SH-SY5Y (cell line): ENCODE results near the gene ROR2.

ENCODE experiments used
- GATA2 ChIP-seq: IDR thresholded peaks from 2 replicates; pipeline ENCODE4 v1.6.1; 2011; ENCODE audit warnings: mild to moderate bottlenecking, low read depth, low read length
- GATA3 ChIP-seq: IDR thresholded peaks from 2 replicates; pipeline ENCODE4 v1.6.1; 2011; ENCODE audit warnings: low read depth, mild to moderate bottlenecking, low read length, moderate library complexity

DNA sequence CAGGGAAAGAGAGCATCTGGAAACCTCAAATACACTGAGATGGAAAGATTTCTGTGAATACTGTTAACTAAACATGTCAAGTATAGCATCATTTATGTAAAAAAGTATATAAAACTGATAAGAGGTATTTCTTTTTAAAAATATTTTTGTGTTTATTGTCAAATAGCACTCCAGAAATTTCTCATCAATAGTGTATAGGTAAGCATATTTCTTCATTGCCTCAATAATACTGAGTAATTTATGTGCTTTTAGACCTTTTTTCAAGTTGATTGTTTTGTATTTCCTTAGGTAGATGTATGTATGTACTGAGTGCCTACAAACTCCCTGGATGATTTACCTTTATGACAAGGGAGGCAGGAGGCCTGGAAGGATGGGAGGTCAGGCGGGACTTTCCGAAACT is 196.3 kb downstream of the ROR2 start:
- TF ChIP-seq GATA2 (no peak), GATA3 (no peak)
